Stimulated activated CD4-positive, alpha-beta T cell treated with anti-CD3 and anti-CD28 coated beads, TNF-alpha, amount 100 ng/mL, for 1 hour (primary cell): Measurements from ENCODE around the gene LSP1.
"Not testable (repeated sequence)": the region's sequence is repeated elsewhere in the genome, so short reads cannot be mapped to it uniquely, and the experiment has no call there.

ENCODE experiments used
- DNase-seq, 3 donors: peaks; one replicate each; pipeline ENCODE4 v3.0.0-alpha.2; 2020; ENCODE audit warnings: low read depth in 3 of 3, low spot score in 1 of 3

Gene LSP1

GRCh38 chr11:1862588-1863351 is 9.9 kb downstream of the LSP1 start:
- no peak for DNase-seq

DNA sequence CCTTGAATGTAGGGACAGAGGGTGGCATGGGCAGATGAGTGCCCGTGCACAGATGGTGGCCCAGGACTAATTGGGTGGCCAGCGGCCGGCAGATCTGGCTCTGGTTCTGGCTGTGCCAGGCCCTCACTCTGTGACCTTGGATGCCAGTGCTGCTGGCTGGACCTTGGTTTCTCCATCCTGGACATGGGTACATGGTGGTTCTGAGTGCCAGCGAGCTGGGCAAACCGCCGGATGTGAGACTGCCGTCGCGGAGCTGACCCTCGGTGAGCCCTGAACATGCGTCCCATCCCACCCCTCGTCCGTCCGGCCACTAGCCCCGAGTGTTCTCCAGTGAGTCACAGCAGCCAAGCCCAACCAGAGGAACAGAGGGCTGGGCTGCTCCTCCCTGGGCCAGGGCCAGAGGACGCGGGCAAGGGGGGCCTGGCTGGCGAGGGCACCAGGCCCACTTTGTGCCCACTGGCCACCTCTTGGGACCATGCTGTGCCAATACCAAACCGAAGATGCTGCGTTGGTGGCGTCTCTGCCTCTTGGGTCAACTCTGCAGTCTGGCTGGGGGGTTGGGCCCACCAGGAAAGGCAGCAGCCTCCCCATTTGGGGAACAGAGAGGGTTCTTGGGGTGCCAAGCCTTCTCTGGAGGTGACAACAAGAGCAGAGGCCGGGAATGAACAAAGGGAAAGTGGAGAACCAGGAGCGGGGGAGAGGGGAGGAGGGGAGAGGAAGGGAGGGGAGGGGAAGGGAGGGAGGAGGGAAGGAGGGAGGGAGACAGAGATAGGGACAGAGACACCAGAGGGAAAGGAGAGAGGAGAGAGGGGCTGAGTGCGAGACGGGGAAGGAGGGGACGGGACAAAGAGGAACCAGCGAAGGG is 10.7 kb downstream of the LSP1 start:
- DNase-seq = no peak

- no peak for DNase-seq
These were observed 11.3 kb downstream of the LSP1 start for GRCh38 chr11:1864231-1864630.

DNA sequence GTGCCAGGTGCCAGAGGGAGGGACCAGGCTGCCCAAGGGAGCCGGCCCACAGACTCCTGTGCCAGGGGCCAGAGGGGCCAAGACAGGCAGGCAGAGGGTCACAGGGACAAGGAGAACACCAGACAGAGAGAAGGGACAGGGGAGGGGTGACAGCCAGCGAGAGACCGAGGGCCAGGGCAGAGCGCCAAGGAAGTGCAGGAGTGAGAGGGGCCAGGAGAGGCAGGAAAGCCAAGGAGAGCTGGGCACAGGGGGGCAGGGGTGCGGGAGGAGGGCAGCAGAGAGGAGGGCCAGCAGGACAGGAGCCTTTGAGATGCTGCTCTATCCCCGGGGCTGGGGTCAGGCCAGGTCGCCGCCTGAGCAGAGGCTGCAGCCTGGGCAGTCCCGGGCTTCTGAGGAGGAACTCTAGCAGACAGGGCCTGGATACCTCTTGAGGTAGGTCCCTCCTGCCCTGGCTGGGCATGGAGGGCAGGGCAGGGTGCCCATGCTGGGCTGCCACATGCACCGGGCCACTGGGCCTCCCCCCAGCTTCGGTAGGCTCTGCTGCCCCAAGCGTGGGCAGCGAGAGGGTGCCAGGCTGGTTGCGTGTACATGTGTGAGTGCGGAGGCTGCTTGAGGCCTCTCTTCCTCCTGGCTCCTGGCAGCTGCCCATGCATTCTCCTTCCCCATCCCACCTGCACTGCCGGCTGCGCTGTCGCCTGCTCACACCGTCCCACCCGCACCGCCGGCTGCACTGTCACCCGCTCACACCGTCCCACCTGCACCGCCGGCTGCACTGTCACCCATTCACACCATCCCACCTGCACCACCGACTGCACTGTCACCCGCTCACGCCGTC is 12.2 kb downstream of the LSP1 start:
- DNase-seq = no peak

- no peak for DNase-seq
These were observed 13.3 kb downstream of the LSP1 start for GRCh38 chr11:1866226-1866625.

- DNase-seq = no peak
These were observed 13.9 kb downstream of the LSP1 start for GRCh38 chr11:1866776-1867175.

- DNase-seq = no peak
These were observed 14.5 kb downstream of the LSP1 start for GRCh38 chr11:1867381-1867780.

DNA sequence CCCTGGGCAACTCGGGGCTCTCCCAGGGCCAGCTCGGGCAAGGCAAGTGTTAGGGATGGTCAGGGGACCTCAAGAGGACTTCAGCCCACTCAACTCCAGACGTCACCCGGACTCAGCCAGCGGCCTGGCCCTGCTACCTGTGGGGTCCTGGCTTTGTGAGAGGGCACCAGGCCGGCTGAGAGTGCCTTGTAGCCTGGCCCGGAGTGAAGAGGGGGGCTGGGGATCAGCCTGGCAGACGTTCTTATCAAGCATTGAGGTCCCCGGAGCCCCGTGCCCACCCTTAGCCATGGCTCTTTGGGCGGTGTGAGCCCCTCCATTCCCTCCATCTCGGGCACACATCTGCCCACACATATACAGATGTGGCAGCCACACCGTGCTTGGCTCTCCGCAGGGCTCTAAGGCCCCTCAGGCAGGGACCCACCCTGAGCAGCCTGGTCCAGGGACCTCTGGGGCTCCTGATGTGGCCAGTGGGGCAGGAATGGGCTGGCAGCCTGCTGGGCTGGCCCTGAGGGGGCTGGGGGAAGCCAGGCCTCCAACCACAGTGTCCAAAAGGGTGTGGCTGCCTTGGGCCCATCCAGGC is 15.3 kb downstream of the LSP1 start:
- no peak for DNase-seq

DNA sequence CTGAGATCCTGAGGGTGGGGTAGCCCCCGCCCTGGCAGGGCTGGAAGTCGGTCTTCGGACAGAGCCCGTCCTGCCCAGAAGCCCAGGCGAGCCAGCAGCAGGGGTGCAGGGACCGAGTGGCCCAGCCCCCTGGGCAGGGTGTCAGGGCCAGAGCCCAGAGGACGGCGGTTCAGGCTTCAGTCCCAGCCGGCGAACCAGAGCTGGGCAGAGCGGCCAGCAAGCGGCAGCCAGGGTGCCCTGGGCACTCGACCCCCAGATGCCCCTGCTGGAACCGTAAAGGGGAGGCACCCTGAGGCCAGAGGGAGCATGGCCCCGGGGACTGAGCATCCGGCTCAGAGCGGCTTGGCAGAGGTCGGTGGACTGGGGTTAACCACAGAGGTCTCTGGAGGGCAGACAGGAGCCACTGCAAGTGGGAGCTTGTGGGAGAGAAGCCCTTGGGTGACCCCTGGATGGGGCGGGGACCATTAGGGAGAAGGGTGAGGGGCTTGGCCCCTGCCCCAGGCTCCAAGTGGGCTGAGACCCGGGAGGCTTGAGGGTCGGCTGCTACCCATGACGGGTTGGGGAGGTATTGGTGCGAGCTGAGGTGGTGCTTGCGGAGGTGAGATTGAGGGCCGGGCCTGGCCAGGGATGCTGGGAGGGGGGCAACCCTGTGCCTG is 15.9 kb downstream of the LSP1 start:
- DNase-seq = no peak

DNA sequence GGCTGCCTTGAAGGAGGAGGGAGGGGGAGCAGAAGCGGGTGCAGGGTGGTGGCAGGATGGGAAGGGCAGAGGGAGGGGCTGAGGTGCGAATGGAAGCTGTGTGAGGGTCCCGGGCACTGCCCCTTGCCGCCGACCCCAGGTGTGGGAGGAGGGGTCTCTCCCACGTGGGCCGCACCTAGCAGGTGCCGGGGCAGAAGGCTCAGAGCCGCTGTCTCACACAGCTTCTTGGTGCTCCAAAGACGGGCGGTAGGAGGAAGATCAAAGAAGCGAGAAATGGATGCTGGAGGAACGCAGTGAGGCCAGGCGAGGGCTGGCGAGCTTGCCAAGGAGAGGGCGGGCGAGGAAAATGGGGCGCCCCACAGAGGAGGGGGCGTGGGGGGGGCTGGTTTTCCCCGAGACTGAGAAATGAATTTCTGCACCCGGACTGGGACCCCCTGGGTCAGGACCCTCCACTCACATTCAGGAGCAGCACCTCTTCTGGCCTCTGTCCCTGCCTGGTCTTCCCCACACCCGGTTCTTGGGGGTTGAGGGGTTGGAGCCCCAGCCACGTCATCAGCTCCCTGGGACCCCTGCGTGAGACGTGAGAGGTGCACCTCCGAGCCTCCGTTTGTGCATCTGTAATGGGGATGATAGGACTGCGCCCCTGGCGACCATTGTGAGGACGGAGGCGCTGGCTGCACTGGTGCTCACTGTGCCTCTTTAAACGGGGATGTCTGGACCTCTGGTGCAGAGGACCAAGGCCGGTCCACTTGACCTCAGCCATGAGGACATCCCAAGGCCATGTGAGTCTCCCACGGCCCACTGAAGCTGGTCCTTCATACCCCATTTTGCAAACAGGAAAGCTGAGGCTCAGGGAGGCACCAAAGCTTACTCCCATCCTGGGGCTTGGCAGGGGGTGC is 16.8 kb downstream of the LSP1 start:
- no peak for DNase-seq

- DNase-seq = no peak
These were observed 17.4 kb downstream of the LSP1 start for GRCh38 chr11:1870326-1870696.

DNA sequence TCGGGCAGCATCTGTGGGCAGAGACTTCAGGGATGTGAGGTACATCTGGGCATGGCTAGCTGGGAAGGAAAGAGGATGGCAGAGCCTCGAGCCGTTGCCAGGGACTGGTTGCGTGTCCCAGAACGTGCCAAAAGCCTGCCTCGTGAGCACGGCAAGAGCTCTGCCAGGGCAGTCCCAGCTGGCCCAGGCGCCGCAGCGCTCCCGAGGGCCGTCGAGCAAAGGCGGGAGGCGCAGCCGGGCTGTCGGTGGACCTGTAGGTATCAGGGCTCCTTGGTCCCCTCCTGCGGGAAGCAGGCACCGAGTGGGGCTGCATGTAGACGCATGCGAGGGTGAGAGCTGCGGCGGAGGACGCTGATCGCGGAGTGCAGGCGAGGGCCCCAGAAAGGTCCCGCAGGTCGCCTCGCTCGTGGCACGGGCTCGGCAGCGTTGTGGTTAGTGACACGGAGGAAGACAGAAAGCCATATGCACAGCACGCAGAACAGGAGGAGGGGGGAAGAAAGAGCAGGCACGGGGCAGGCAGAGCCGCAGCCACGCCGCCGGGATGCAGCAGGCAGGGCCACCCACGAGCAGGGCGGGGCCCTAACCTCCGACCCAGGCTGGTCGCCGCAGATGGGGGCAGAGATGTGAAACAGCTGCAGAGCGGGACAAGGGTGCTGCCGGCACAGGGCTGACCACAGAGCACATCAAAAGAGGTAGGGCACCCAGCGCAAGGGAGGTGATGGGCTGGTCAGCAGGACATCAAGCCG is 18.0 kb downstream of the LSP1 start:
- no peak for DNase-seq

GRCh38 chr11:1871531-1871930 is 18.6 kb downstream of the LSP1 start:
- no peak for DNase-seq

- no peak for DNase-seq
These were observed 19.5 kb downstream of the LSP1 start for GRCh38 chr11:1872267-1872985.

DNA sequence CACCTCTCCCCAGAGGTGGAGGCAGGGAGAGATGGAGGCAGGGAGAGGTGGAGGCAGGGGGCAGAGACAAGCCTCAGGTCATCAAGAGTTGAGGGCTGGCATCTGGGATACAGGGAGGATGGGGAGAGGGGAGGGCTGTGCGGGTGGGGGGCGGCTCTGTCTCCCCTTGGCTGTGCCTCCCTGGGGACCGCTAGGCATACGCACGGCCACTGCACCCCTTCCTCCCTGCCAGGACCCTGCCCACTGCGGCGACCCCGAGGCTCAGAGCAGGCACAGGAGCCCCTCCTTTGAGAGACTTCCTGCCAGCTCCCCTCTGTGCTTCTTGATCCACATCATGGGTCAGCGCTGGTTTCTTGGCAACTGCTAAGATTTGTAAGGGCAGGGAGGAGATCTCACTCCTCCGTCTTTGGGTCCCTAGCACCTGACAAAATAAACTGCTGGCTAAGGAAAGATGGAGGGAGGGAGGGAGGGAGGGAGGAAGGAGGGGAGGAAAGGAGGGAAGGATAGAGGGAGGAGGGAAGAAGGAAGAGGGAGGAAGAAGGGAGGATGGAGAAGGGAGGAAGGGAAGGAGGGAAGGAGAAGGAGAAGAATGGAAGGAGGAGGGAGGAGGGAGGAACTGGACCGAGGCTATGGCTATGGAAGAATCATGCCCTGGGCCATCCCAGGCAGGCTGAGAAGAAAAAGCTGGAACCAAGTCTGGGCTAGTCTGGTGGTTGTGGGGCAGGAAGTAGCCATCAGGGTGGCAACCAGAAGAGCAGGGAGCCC is 20.3 kb downstream of the LSP1 start:
- no peak for DNase-seq

DNA sequence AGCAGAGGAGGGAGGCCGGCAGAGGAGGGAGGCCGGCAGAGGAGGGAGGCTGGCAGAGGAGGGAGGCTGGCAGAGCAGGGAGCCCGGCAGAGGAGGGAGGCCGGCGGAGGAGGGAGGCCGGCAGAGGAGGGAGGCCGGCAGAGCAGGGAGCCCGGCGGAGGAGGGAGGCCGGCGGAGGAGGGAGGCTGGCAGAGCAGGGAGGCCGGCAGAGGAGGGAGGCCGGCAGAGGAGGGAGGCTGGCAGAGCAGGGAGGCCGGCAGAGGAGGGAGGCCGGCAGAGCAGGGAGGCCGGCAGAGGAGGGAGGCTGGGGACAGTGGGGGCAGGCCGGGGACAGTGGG is 20.9 kb downstream of the LSP1 start:
- DNase-seq = not testable (repeated sequence)

DNA sequence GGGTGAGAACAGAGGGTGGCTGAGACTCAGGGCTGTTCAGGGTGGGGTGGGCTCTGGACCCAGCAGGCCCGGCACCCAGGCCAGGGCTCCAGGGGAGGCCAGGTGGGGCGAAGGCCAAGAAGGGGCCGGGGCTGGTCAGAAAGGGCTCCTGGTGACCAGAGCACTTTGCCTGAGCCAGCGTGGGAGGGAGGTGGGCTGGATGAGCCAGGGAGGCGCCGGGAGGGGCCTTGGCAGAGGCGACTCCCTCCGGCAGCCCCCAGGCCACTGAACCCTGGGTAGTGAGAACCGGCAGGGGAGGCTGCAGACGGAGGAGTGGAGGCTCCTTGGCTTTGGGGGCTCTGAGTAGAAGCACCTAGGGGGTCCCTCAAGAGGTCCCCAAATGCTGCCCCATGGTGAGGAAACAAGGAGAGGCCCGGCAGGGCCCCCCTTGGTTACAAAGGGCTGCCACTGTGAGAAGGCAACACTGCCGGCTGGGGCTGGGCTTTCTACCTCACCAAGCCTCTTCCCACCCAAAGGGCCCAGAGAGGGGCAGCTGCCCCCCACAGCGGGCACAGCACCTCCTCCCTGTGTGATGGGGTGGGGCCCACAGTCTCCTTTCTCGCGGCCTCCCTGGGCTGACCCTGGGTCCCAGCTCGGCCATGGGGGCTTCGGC is 21.7 kb downstream of the LSP1 start:
- not testable (repeated sequence) for DNase-seq
